Endodermal cell (in vitro differentiated cells): ENCODE data around the gene CECR2. TPM values are rescaled to one million over a fixed set of nuclear protein-coding genes. Genes with fewer than 3 reads are reported as not detected.

Experiments used
- DNase-seq: peaks from one replicate; pipeline ENCODE4 v3.0.0-alpha.2; 2017
- H3K27ac ChIP-seq: 2 replicates; pipeline ENCODE4 v1.5.1; 2013; ENCODE audit warnings: mild to moderate bottlenecking, low read depth, low read length, moderate library complexity
- H3K27me3 ChIP-seq: 2 replicates; pipeline ENCODE4 v1.6.1; 2013; ENCODE audit warnings: mild to moderate bottlenecking, low read length, moderate library complexity; ENCODE audit not compliant: insufficient read depth, control insufficient read depth, poor library complexity, severe bottlenecking
- H3K36me3 ChIP-seq: 2 replicates; pipeline ENCODE4 v1.7.0; 2013; ENCODE audit warnings: mild to moderate bottlenecking, low read length, moderate library complexity; ENCODE audit not compliant: control insufficient read depth, insufficient read depth
- H3K4me1 ChIP-seq: one replicate; pipeline ENCODE4 v1.7.0; 2013; ENCODE audit warnings: low read length; ENCODE audit not compliant: control insufficient read depth, insufficient read depth
- H3K4me3 ChIP-seq: 2 replicates; pipeline ENCODE4 v1.5.1; 2013; ENCODE audit warnings: mild to moderate bottlenecking, low read length, moderate library complexity
- H3K9ac ChIP-seq: 2 replicates; pipeline ENCODE4 v1.6.1; 2013; ENCODE audit warnings: mild to moderate bottlenecking, low read length, moderate library complexity; ENCODE audit not compliant: poor library complexity, severe bottlenecking; ENCODE audit errors: extremely low read depth
- H3K9me3 ChIP-seq: 2 replicates; pipeline ENCODE4 v1.6.1; 2013; ENCODE audit warnings: mild to moderate bottlenecking, low read length, moderate library complexity; ENCODE audit not compliant: control insufficient read depth
- H3K27ac Mint-ChIP-seq: 2 replicates; pipeline ENCODE4 v1.8.0; 2020; ENCODE audit warnings: mixed read lengths
- H3K27me3 Mint-ChIP-seq: 2 replicates; pipeline ENCODE4 v1.8.0; 2021; ENCODE audit warnings: mild to moderate bottlenecking, mixed read lengths; ENCODE audit not compliant: insufficient read depth
- H3K36me3 Mint-ChIP-seq: 2 replicates; pipeline ENCODE4 v1.8.0; 2020; ENCODE audit warnings: low read depth, mixed read lengths
- H3K4me1 Mint-ChIP-seq: 2 replicates; pipeline ENCODE4 v1.8.0; 2020; ENCODE audit warnings: mixed read lengths
- H3K4me3 Mint-ChIP-seq: 2 replicates; pipeline ENCODE4 v1.8.0; 2020; ENCODE audit warnings: mild to moderate bottlenecking, moderate library complexity, mixed read lengths
- H3K9me3 Mint-ChIP-seq: 2 replicates; pipeline ENCODE4 v1.8.0; 2020; ENCODE audit warnings: mild to moderate bottlenecking, mixed read lengths
- CTCF ChIP-seq: fragments of 200-600 bp; sonication (generic); conservative IDR thresholded peaks from 2 replicates; pipeline ENCODE4 v1.5.0; 2021; ENCODE audit warnings: antibody characterized with exemption, mild to moderate bottlenecking
- WGBS, 2 experiments: methylation state at CpG; one replicate each; pipeline versions ENCODE4 v1.1.5 to v1.1.7; 2013; ENCODE audit warnings: missing lambda C conversion rate in 2 of 2, mixed read lengths in 1 of 2; ENCODE audit not compliant: insufficient coverage in 1 of 2, insufficient read length in 1 of 2; 5-methylcytosine and 5-hydroxymethylcytosine counted together
- total RNA-seq, 2 donors: library from RNA; stranded (reverse); fragmentation: NEBNext Ultra II Directional in 1 of 2; extraction: Animal tissue kit (Norgen Biotek cat#: 25700) in 1 of 2; gene quantifications; 2 replicates in 1 of 2; 3 replicates in 1 of 2; pipeline ENCODE4 v1.2.1, GENCODE V29; 2021

CECR2 gene
- total RNA-seq, 2 donors from 2014 or later, result 98.9 to 105 TPM

GRCh38 chr22:17475318-17476230 lies 106.3 kb downstream of the CECR2 start:
- Mint-ChIP-seq H3K36me3 (peaks cover 24% of the 10 kb centered on the region), H3K9me3 (no peaks in the 10 kb centered on the region), H3K4me3 (no peak overlapping the region), H3K27me3 (no peaks in the 10 kb centered on the region), H3K27ac (peak overlapping the region; percentile 35), H3K4me1 (peaks cover 69% of the 10 kb centered on the region)
- H3K4me3 ChIP-seq, result no peak overlapping the region
- no peaks in the 10 kb centered on the region for H3K27me3 ChIP-seq
- H3K4me1 ChIP-seq, result peaks cover 21% of the 10 kb centered on the region
- peak overlapping the region; percentile 78 for H3K27ac ChIP-seq
- H3K9me3 ChIP-seq, result no peaks in the 10 kb centered on the region
- no peak for TF ChIP-seq CTCF
- peak; percentile 27 for DNase-seq
- no peak overlapping the region for H3K9ac ChIP-seq
- H3K36me3 ChIP-seq, result peaks cover 34% of the 10 kb centered on the region
- whole genome bisulfite sequencing, 2 experiments, result 90 to 94% methylated on average over 9 to 12 of the region's 12 CpGs

GRCh38 chr22:17476838-17477237 lies 107.6 kb downstream of the CECR2 start:
- H3K27ac Mint-ChIP-seq, result peak overlapping the region; percentile 84

DNA sequence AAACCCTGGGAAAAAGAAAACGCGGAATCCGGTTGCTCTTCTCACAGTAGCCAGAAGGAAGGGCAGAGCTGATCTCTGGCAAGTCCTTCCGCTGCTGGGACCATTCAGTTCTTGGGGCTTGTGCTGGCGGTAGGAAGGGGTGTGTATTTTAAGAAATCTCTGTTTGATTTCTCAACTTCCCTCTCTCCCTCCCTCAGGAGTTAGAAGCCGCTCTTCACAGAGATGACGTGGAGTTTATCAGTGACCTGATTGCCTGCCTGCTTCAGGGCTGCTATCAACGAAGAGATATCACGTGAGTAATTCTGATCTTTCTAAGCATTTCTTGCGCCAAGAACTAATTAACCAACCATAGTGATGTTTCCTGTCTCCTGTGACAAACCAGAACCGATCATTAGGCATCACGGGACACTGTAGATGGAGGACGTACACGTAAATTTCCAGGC lies 108.2 kb downstream of the CECR2 start:
- H3K27ac ChIP-seq, result no peak overlapping the region
- no peak for TF ChIP-seq CTCF
- H3K36me3 ChIP-seq, result peaks cover 38% of the 10 kb centered on the region
- Mint-ChIP-seq H3K9me3 (no peaks in the 10 kb centered on the region), H3K4me3 (no peak overlapping the region), H3K4me1 (peaks cover 60% of the 10 kb centered on the region), H3K27me3 (no peaks in the 10 kb centered on the region), H3K36me3 (peaks cover 35% of the 10 kb centered on the region), H3K27ac (peak overlapping the region; percentile 84)
- H3K27me3 ChIP-seq, result no peaks in the 10 kb centered on the region
- WGBS, 2 experiments, result 79 to 87% methylated on average over 4 to 13 of the region's 14 CpGs
- H3K9ac ChIP-seq, result peak overlapping the region; percentile 1
- no peaks in the 10 kb centered on the region for H3K9me3 ChIP-seq
- peak overlapping the region; percentile 7 for H3K4me3 ChIP-seq
- H3K4me1 ChIP-seq, result peaks cover 21% of the 10 kb centered on the region
- peak; percentile 44 for DNase-seq

More at GRCh38 chr22:17476838-17477237, 107.6 kb downstream of the CECR2 start:
- 86 to 93% methylated on average over 4 of the region's 5 CpGs for WGBS, 2 experiments
- no peaks in the 10 kb centered on the region for H3K9me3 ChIP-seq
- Mint-ChIP-seq H3K4me1 (peaks cover 65% of the 10 kb centered on the region), H3K9me3 (no peaks in the 10 kb centered on the region), H3K36me3 (peaks cover 33% of the 10 kb centered on the region), H3K4me3 (no peak overlapping the region), H3K27me3 (no peaks in the 10 kb centered on the region)
- TF ChIP-seq CTCF, result no peak
- H3K36me3 ChIP-seq, result peaks cover 34% of the 10 kb centered on the region
- no peaks in the 10 kb centered on the region for H3K27me3 ChIP-seq
- H3K4me3 ChIP-seq, result peak overlapping the region; percentile 7
- DNase-seq, result peak; percentile 32
- peaks cover 21% of the 10 kb centered on the region for H3K4me1 ChIP-seq
- H3K9ac ChIP-seq, result no peak overlapping the region
- peak overlapping the region; percentile 78 for H3K27ac ChIP-seq
